Measurements from ENCODE around the gene DNAI4. TPM values are rescaled to one million over a fixed set of nuclear protein-coding genes. Genes with fewer than 3 reads are reported as not detected.
A peak's percentile ranks its signal among the peaks of the same experiment; 100 is the strongest.

The DNAI4 gene
- polyA plus RNA-seq, 1 of the 3 experiments (the other 2 are of a cell fraction) = 1.3 TPM

GRCh38 chr1:66929999-66930822, 5.6 kb upstream of the DNAI4 start (continued):
- TF ChIP-seq CTCF (IDR thresholded peaks at IDR 0.05) = peak; percentile 26
- TF ChIP-seq IRF3 (IDR thresholded peaks at IDR 0.05; ENCODE audit: low read depth, low read length) = no peak
- TF ChIP-seq FOSL2 (IDR thresholded peaks at IDR 0.05; ENCODE audit: borderline replicate concordance, low read depth) = no peak
- TF ChIP-seq MAX (IDR thresholded peaks at IDR 0.05; ENCODE audit: low read depth) = no peak; the same call in 1 of the 2 replicates
- peak; percentile 24 for TF ChIP-seq CHD2 (IDR thresholded peaks at IDR 0.05; ENCODE audit: low read length, partially characterized antibody)
- TF ChIP-seq EZH2phosphoT487 (IDR thresholded peaks at IDR 0.05; ENCODE audit: borderline replicate concordance, low read depth) = no peak
- TF ChIP-seq FOXJ3 (CRISPR knock-in tag; IDR thresholded peaks at IDR 0.05) = no peak
- no peak for TF ChIP-seq RAD21 (IDR thresholded peaks at IDR 0.05; ENCODE audit: low read length)
- TF ChIP-seq TAF1 (IDR thresholded peaks at IDR 0.05; ENCODE audit: borderline replicate concordance, low read depth, low read length) = peak; percentile 65; the same call in 1 of the 2 replicates
- TF ChIP-seq TEAD4 (IDR thresholded peaks at IDR 0.05; ENCODE audit: borderline replicate concordance, insufficient read depth) = no peak
- TF ChIP-seq TCF12 (IDR thresholded peaks at IDR 0.05) = no peak
- TF ChIP-seq SIN3A (IDR thresholded peaks at IDR 0.05; ENCODE audit: borderline replicate concordance, low read depth, low read length) = peak; percentile 77; the same call in 1 of the 2 replicates
- TF ChIP-seq RCOR1 (IDR thresholded peaks at IDR 0.05; ENCODE audit: low read length) = 0 out of 2 replicates have a peak, but pooled peaks have one; percentile 6
- no peak for TF ChIP-seq FOXM1 (IDR thresholded peaks at IDR 0.05; ENCODE audit: low read depth)
- no peak for TF ChIP-seq SMC3 (IDR thresholded peaks at IDR 0.05; ENCODE audit: low read depth, low read length)
- no peak for TF ChIP-seq USF2 (IDR thresholded peaks at IDR 0.05; ENCODE audit: borderline replicate concordance, low read depth, low read length)
- TF ChIP-seq RXRA (IDR thresholded peaks at IDR 0.05; ENCODE audit: borderline replicate concordance, low read depth) = no peak
- TF ChIP-seq ELF1 (IDR thresholded peaks at IDR 0.05) = 0 out of 2 replicates have a peak, but pooled peaks have one; percentile 34
- TF ChIP-seq USF1 (IDR thresholded peaks at IDR 0.05; ENCODE audit: borderline replicate concordance, low read depth) = no peak
- TF ChIP-seq REST (IDR thresholded peaks at IDR 0.05; ENCODE audit: low read depth, low read length) = 0 out of 2 replicates have a peak, but pooled peaks have one; percentile 16
- TF ChIP-seq JUND (IDR thresholded peaks at IDR 0.05) = no peak
- no peak for TF ChIP-seq RFX5 (IDR thresholded peaks at IDR 0.05; ENCODE audit: low read length)
- peak; percentile 33 for TF ChIP-seq PBX3 (IDR thresholded peaks at IDR 0.05)
